IMR-90 (cell line): ENCODE data around the gene C15orf62. TPM values are rescaled to one million over a fixed set of nuclear protein-coding genes. Genes with fewer than 3 reads are reported as not detected.

Experiments
- ATAC-seq: fragments of 200-7000 bp; cut with Tn5 transposase; 2 replicates; pipeline ENCODE4 v1.9.1; 2020; ENCODE audit warnings: low read depth, mild to moderate bottlenecking, moderate library complexity
- BruUV-seq: library from RNA; stranded (reverse); fragments of 400-500 nt; replicated peaks from 2 replicates; lab custom pipeline; 2021; lab: Mats Ljungman, UMichigan
- CTCF ChIA-PET: fragments of 300-600 bp; formaldehyde crosslinking; extraction: SDS; loops from one replicate; lab custom pipeline; 2021; ENCODE audit warnings: antibody characterized with exemption; lab: Yijun Ruan, JAX
- POLR2A ChIA-PET: fragments of 300-600 bp; sonication (Branson Sonifier 250); formaldehyde crosslinking; loops from one replicate; lab custom pipeline; 2022; ENCODE audit warnings: antibody characterized with exemption; ENCODE audit not compliant: unreplicated experiment; lab: Charles Lee
- DNase-seq: peaks from one replicate; pipeline ENCODE4 v3.0.0; 2013
- H2AFZ ChIP-seq: replicated peaks from 2 replicates; pipeline ENCODE3; 2013; ENCODE audit warnings: low read length, mild to moderate bottlenecking; ENCODE audit not compliant: poor library complexity
- H2AK5ac ChIP-seq: 2 replicates; pipeline ENCODE4 v1.6.1; 2013; ENCODE audit warnings: low read depth, low read length, inconsistent platforms
- H2AK9ac ChIP-seq: replicated peaks from 2 replicates; pipeline ENCODE3; 2013; ENCODE audit warnings: mild to moderate bottlenecking, low read depth, low read length, moderate library complexity; ENCODE audit not compliant: poor library complexity
- H2BK120ac ChIP-seq: 2 replicates; pipeline ENCODE4 v1.6.1; 2013; ENCODE audit warnings: low read depth, low read length, inconsistent platforms
- H2BK15ac ChIP-seq: 3 replicates; pipeline ENCODE4 v1.6.1; 2013; ENCODE audit warnings: low read depth, low read length, inconsistent platforms
- H2BK20ac ChIP-seq: 2 replicates; pipeline ENCODE4 v1.6.1; 2013; ENCODE audit warnings: low read depth, mild to moderate bottlenecking, inconsistent platforms, low read length, moderate library complexity
- H2BK5ac ChIP-seq: 2 replicates; pipeline ENCODE4 v1.6.1; 2013; ENCODE audit warnings: mild to moderate bottlenecking, low read depth, low read length, inconsistent platforms; ENCODE audit not compliant: poor library complexity, severe bottlenecking
- H3K14ac ChIP-seq: replicated peaks from 2 replicates; pipeline ENCODE4 v1.6.1; 2013; ENCODE audit warnings: low read depth, low read length, inconsistent platforms
- H3K18ac ChIP-seq: 2 replicates; pipeline ENCODE4 v1.6.1; 2013; ENCODE audit warnings: low read depth, low read length, control low read depth
- H3K23ac ChIP-seq: 2 replicates; pipeline ENCODE4 v1.6.1; 2013; ENCODE audit warnings: low read depth, low read length, inconsistent platforms
- H3K27ac ChIP-seq: 2 replicates; pipeline ENCODE4 v1.5.1; 2013; ENCODE audit warnings: mild to moderate bottlenecking, control low read depth, low read length; ENCODE audit not compliant: insufficient read depth
- H3K27me3 ChIP-seq: 2 replicates; pipeline ENCODE4 v1.6.1; 2013; ENCODE audit warnings: low read length; ENCODE audit not compliant: control insufficient read depth, insufficient read depth
- H3K36me3 ChIP-seq: 2 replicates; pipeline ENCODE4 v1.6.1; 2013; ENCODE audit warnings: low read length, mixed read lengths; ENCODE audit not compliant: control insufficient read depth, insufficient read depth
- H3K4ac ChIP-seq: 2 replicates; pipeline ENCODE4 v1.6.1; 2013; ENCODE audit warnings: low read depth, low read length, inconsistent platforms
- H3K4me1 ChIP-seq: 2 replicates; pipeline ENCODE4 v1.6.1; 2013; ENCODE audit warnings: low read length, mixed read lengths; ENCODE audit not compliant: control insufficient read depth, insufficient read depth
- H3K4me2 ChIP-seq: 2 replicates; pipeline ENCODE4 v1.6.1; 2013; ENCODE audit warnings: low read depth, mild to moderate bottlenecking, control low read depth, low read length, moderate library complexity
- H3K4me3 ChIP-seq: 2 replicates; pipeline ENCODE4 v1.5.1; 2013; ENCODE audit warnings: low read depth, mild to moderate bottlenecking, control low read depth, low read length, moderate library complexity; ENCODE audit not compliant: insufficient read depth
- H3K56ac ChIP-seq: 2 replicates; pipeline ENCODE4 v1.6.1; 2013; ENCODE audit warnings: low read length, inconsistent platforms; ENCODE audit not compliant: insufficient read depth; ENCODE audit errors: extremely low read depth
- H3K79me1 ChIP-seq, 2 experiments: 2 replicates each; pipeline ENCODE4 v1.6.1; 2013; ENCODE audit warnings: low read length in 2 of 2, inconsistent platforms in 1 of 2, low read depth in 1 of 2
- H3K9ac ChIP-seq: 2 replicates; pipeline ENCODE4 v1.6.1; 2013; ENCODE audit warnings: low read depth, low read length, control low read depth
- H3K9me1 ChIP-seq: 2 replicates; pipeline ENCODE4 v1.6.1; 2013; ENCODE audit warnings: low read length, inconsistent platforms; ENCODE audit not compliant: insufficient read depth
- H3K9me3 ChIP-seq: 2 replicates; pipeline ENCODE4 v1.6.1; 2013; ENCODE audit warnings: low read length; ENCODE audit not compliant: control insufficient read depth, insufficient read depth
- H4K20me1 ChIP-seq: 2 replicates; pipeline ENCODE4 v1.6.1; 2013; ENCODE audit warnings: low read length, inconsistent platforms; ENCODE audit not compliant: insufficient read depth
- H4K5ac ChIP-seq: 2 replicates; pipeline ENCODE4 v1.6.1; 2013; ENCODE audit warnings: mild to moderate bottlenecking, low read depth, low read length, control low read depth
- H4K8ac ChIP-seq, 2 experiments: 2 replicates each; pipeline ENCODE4 v1.6.1; 2013; ENCODE audit warnings: low read depth in 2 of 2, low read length in 2 of 2, control low read depth in 1 of 2, inconsistent platforms in 1 of 2
- H4K91ac ChIP-seq: 2 replicates; pipeline ENCODE4 v1.6.1; 2013; ENCODE audit warnings: low read depth, low read length, inconsistent platforms; ENCODE audit not compliant: insufficient read depth
- FOS ChIP-seq: fragments of 150-350 bp; IDR thresholded peaks from 2 replicates; pipeline ENCODE4 v1.6.1; 2016; ENCODE audit warnings: low read depth, low read length
- MAFK ChIP-seq: IDR thresholded peaks from 2 replicates; pipeline ENCODE4 v1.6.1; 2012; ENCODE audit warnings: low read depth, low read length, improper control_type of control experiment
- WGBS, 2 experiments: methylation state at CpG; one replicate each; pipeline versions ENCODE4 v1.1.5 to v1.1.7; 2013; ENCODE audit warnings: missing lambda C conversion rate in 2 of 2; ENCODE audit not compliant: insufficient read length in 1 of 2; ENCODE audit errors: extremely low coverage in 2 of 2; 5-methylcytosine and 5-hydroxymethylcytosine counted together
- dilution Hi-C: fragments of 300-500 bp; cut with HindIII; formaldehyde crosslinking; loops from one replicate; pipeline ENCODE4 v1.14.3; 2018; ENCODE audit warnings: low sequenced_read_pairs; ENCODE audit not compliant: unreplicated experiment
- in situ Hi-C: fragments of 300-500 bp; cut with MboI; formaldehyde crosslinking; loops from 3 replicates; pipeline ENCODE4 v1.14.3; 2019; ENCODE audit warnings: low sequenced_read_pairs, inconsistent platforms, mixed read lengths
- intact Hi-C: fragments of 100-400 bp; cut with micrococcal nuclease; formaldehyde crosslinking; loops from 2 replicates; pipeline ENCODE4 v1.10.0; 2022
- polyA plus RNA-seq, 3 experiments: library from polyadenylated mRNA; depleted of rRNA; stranded (reverse); fragments of >200 nt; gene quantifications; 2 replicates each; pipeline ENCODE4 v1.2.3, GENCODE V29; 2012; ENCODE audit warnings: low replicate concordance in 1 of 3
- total RNA-seq: library from RNA; depleted of rRNA; stranded (reverse); fragments of >200 nt; gene quantifications from 2 replicates; pipeline ENCODE4 v1.2.3, GENCODE V29; 2012

Gene C15orf62
- total and polyA plus RNA-seq, 2 of the 4 experiments (the other 2 are of a cell fraction), result not detected

DNA sequence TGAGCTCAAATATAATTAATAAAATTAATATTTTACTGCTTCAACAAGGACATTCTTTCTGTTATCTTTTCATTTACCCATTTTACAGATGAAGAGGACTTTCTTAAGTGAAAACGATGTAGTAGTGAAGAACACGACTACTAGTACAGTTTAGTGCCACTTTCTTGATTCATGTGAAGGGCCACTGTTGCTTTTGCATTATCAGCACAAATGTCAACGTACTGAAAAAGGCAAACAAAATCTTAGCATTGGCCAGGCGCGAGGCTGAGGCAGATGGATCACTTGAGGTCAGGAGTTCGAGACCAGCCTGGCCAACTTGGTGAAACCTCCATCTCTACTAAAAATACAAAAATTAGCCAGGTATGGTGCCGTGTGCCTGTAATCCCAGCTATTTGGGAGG, 49.3 kb downstream of the C15orf62 start:
- Histone ChIP-seq H2BK120ac (no peak overlapping the region), H4K8ac (no peak overlapping the region), H3K4ac (no peak overlapping the region), H3K4me2 (no peak overlapping the region), H3K14ac (no peak overlapping the region), H2AFZ (no peak overlapping the region), H3K27ac (no peak overlapping the region), H4K20me1 (no peaks in the 10 kb centered on the region), H3K4me1 (no peaks in the 10 kb centered on the region), H3K56ac (no peak overlapping the region), H3K27me3 (no peaks in the 10 kb centered on the region), H3K9me1 (0 out of 2 replicates have a peak, but pooled peaks cover 4% of the 10 kb centered on the region), H4K91ac (no peak overlapping the region), H4K5ac (no peak overlapping the region), H3K36me3 (peaks cover 3% of the 10 kb centered on the region), H3K18ac (no peak overlapping the region), H2AK5ac (no peak overlapping the region), H3K9me3 (no peaks in the 10 kb centered on the region), H3K4me3 (no peak overlapping the region), H3K9ac (no peak overlapping the region), H2BK20ac (no peak overlapping the region), H2BK5ac (no peak overlapping the region), H2AK9ac (no peak overlapping the region), H2BK15ac (no peak overlapping the region), H3K23ac (no peak overlapping the region), H3K79me1 (no peaks in the 10 kb centered on the region)
- intact Hi-C loops (no loop called here), in situ Hi-C loops (no loop called here), dilution Hi-C loops (no loop called here)
- peak; percentile 47 for TF ChIP-seq MAFK
- no peak for TF ChIP-seq FOS
- POLR2A ChIA-PET, result no interaction called here
- ATAC-seq, result no peak
- CTCF ChIA-PET, result no interaction called here
- 0% methylated on average over 1 of the region's 7 CpGs; no CpG with 5 or more reads in 1 of the 2 experiments for WGBS, 2 experiments
- no TSS peak for BruUV-seq
- no peak for DNase-seq
